OCI-LY7 (cell line): Measurements from ENCODE around the gene PSMG3. TPM values are rescaled to one million over a fixed set of nuclear protein-coding genes. Genes with fewer than 3 reads are reported as not detected.

Experiments used
- BruUV-seq: library from RNA; stranded (reverse); fragments of 400-500 nt; replicated peaks from 2 replicates; lab custom pipeline; 2021; lab: Mats Ljungman, UMichigan
- CTCF ChIA-PET: fragments of 300-600 bp; sonication (Branson Sonifier 250); formaldehyde crosslinking; loops from one replicate; lab custom pipeline; 2022; ENCODE audit warnings: antibody characterized with exemption; ENCODE audit not compliant: unreplicated experiment; lab: Charles Lee
- POLR2A ChIA-PET: fragments of 300-600 bp; sonication (Branson Sonifier 250); formaldehyde crosslinking; loops from one replicate; lab custom pipeline; 2022; ENCODE audit warnings: antibody characterized with exemption; lab: Charles Lee
- DNase-seq: peaks from one replicate; pipeline ENCODE4 v3.0.0-alpha.2; 2015; ENCODE audit warnings: low spot score
- H2AFZ ChIP-seq: fragments of 200-600 bp; sonication (generic), shearing (Covaris generic); 2 replicates; pipeline ENCODE4 v1.6.1; 2014; ENCODE audit warnings: mild to moderate bottlenecking, antibody characterized with exemption, low read length, moderate library complexity
- H3K27ac ChIP-seq: fragments of 200-600 bp; sonication (generic); 2 replicates; pipeline ENCODE4 v1.5.1; 2014; ENCODE audit warnings: mixed run types, low read depth, mild to moderate bottlenecking, moderate library complexity, low read length, inconsistent platforms; ENCODE audit not compliant: poor library complexity, severe bottlenecking
- H3K36me3 ChIP-seq: fragments of 200-600 bp; sonication (generic); 2 replicates; pipeline ENCODE4 v1.6.1; 2014; ENCODE audit warnings: mild to moderate bottlenecking, antibody characterized with exemption, low read length, moderate library complexity, mixed read lengths; ENCODE audit not compliant: insufficient read depth
- H3K4me1 ChIP-seq: fragments of 200-600 bp; sonication (generic); 2 replicates; pipeline ENCODE4 v1.5.1; 2014; ENCODE audit warnings: mild to moderate bottlenecking, low read length; ENCODE audit not compliant: insufficient read depth, poor library complexity, severe bottlenecking
- H3K4me2 ChIP-seq: fragments of 200-600 bp; sonication (generic); 2 replicates; pipeline ENCODE4 v1.6.1; 2014; ENCODE audit warnings: mild to moderate bottlenecking, low read length
- H3K4me3 ChIP-seq: fragments of 200-600 bp; sonication (generic); 2 replicates; pipeline ENCODE4 v1.5.1; 2014; ENCODE audit warnings: mild to moderate bottlenecking, low read depth, low read length; ENCODE audit not compliant: poor library complexity, severe bottlenecking
- H3K79me2 ChIP-seq: fragments of 200-600 bp; sonication (generic); 2 replicates; pipeline ENCODE4 v1.6.1; 2016; ENCODE audit warnings: low read depth, mild to moderate bottlenecking, low read length, moderate library complexity, mixed read lengths; ENCODE audit not compliant: insufficient read depth
- H3K9me2 ChIP-seq: fragments of 200-600 bp; sonication (generic); 2 replicates; pipeline ENCODE4 v1.6.1; 2016; ENCODE audit warnings: mild to moderate bottlenecking, low read length, mixed read lengths; ENCODE audit not compliant: insufficient read depth
- H3K9me3 ChIP-seq: fragments of 200-600 bp; sonication (generic); 2 replicates; pipeline ENCODE4 v1.6.1; 2014; ENCODE audit warnings: mild to moderate bottlenecking, mixed run types, low read length, mixed read lengths
- H4K20me1 ChIP-seq: fragments of 200-600 bp; sonication (generic); 2 replicates; pipeline ENCODE4 v1.6.1; 2014; ENCODE audit warnings: mild to moderate bottlenecking, antibody characterized with exemption, low read length, moderate library complexity, mixed read lengths; ENCODE audit not compliant: insufficient read depth
- EZH2phosphoT487 ChIP-seq: fragments of 200-600 bp; sonication (generic); IDR thresholded peaks from 2 replicates; pipeline ENCODE4 v1.6.1; 2018; ENCODE audit warnings: low read depth, borderline replicate concordance, mild to moderate bottlenecking, mixed run types, antibody characterized with exemption, low read length, moderate library complexity, mixed read lengths
- intact Hi-C: fragments of 100-400 bp; cut with micrococcal nuclease; formaldehyde crosslinking; loops from one replicate; pipeline ENCODE4 v1.10.0; 2022; ENCODE audit not compliant: unreplicated experiment
- total RNA-seq, 2 experiments: library from RNA; depleted of rRNA in 1 of 2; stranded (reverse); fragments of >200 nt in 1 of 2; shearing (Covaris generic) in 1 of 2; gene quantifications; 2 replicates each; pipeline ENCODE4 v1.2.3, GENCODE V29; 2014 to 2022
- TF ChIP-seq, protein P1 (sequence below): fragments of 200-600 bp; sonication (generic); conservative IDR thresholded peaks from 2 replicates; pipeline ENCODE4 v1.5.1; 2014; ENCODE audit warnings: mild to moderate bottlenecking, antibody characterized with exemption, low read length, moderate library complexity, mixed read lengths

Gene PSMG3
- total RNA-seq, 2 experiments from 2014 or later = 63.7 to 129 TPM

- DNase-seq = no peak
- no peak overlapping the region for H3K4me2 ChIP-seq
- no peaks in the 10 kb centered on the region for H3K79me2 ChIP-seq
- H3K36me3 ChIP-seq = no peaks in the 10 kb centered on the region
- no peaks in the 10 kb centered on the region for H4K20me1 ChIP-seq
- ChIA-PET CTCF (no interaction called here), POLR2A (no interaction called here)
- no peak overlapping the region for H3K27ac ChIP-seq
- TF ChIP-seq, protein P1, sequence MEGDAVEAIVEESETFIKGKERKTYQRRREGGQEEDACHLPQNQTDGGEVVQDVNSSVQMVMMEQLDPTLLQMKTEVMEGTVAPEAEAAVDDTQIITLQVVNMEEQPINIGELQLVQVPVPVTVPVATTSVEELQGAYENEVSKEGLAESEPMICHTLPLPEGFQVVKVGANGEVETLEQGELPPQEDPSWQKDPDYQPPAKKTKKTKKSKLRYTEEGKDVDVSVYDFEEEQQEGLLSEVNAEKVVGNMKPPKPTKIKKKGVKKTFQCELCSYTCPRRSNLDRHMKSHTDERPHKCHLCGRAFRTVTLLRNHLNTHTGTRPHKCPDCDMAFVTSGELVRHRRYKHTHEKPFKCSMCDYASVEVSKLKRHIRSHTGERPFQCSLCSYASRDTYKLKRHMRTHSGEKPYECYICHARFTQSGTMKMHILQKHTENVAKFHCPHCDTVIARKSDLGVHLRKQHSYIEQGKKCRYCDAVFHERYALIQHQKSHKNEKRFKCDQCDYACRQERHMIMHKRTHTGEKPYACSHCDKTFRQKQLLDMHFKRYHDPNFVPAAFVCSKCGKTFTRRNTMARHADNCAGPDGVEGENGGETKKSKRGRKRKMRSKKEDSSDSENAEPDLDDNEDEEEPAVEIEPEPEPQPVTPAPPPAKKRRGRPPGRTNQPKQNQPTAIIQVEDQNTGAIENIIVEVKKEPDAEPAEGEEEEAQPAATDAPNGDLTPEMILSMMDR = no peak
- TF ChIP-seq EZH2phosphoT487 = no peak
- H3K4me1 ChIP-seq = no peaks in the 10 kb centered on the region
- no peak overlapping the region for H3K4me3 ChIP-seq
- H2AFZ ChIP-seq = no peak overlapping the region
- intact Hi-C loops = no loop called here
- no TSS peak for BruUV-seq
- no peaks in the 10 kb centered on the region for H3K9me2 ChIP-seq
- H3K9me3 ChIP-seq = no peaks in the 10 kb centered on the region
Observed at GRCh38 chr7:1608318-1608717, 38.5 kb upstream of the PSMG3 start.

DNA sequence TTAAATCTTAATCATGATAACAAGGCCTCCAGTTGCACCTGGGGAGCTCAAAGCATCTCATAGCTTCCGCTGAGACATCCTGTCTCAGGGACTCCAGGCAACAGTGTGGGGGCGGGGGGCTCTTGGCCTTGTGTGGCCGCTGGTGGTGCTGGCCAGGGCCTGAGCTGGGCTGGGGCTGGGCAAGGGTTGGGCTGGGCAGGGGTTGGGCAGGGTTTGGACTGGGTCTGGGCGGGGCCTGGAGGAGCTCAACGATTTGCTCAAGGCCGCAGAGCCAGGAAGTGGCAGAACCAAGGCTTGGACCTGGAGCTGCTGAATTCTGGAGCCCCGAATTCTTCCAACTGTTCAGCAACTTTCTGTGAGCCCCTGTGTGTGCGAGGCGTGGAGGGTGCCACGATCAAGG is 37.9 kb upstream of the PSMG3 start:
- ChIA-PET POLR2A (no interaction called here), CTCF (no interaction called here)
- no peaks in the 10 kb centered on the region for H3K4me1 ChIP-seq
- no peak overlapping the region for H3K4me3 ChIP-seq
- no peaks in the 10 kb centered on the region for H3K36me3 ChIP-seq
- no peak for TF ChIP-seq EZH2phosphoT487
- TF ChIP-seq, protein P1 = no peak
- no peaks in the 10 kb centered on the region for H3K79me2 ChIP-seq
- intact Hi-C loops = no loop called here
- H3K4me2 ChIP-seq = no peak overlapping the region
- H3K27ac ChIP-seq = no peak overlapping the region
- H3K9me2 ChIP-seq = no peaks in the 10 kb centered on the region
- no peaks in the 10 kb centered on the region for H4K20me1 ChIP-seq
- no TSS peak for BruUV-seq
- H2AFZ ChIP-seq = no peak overlapping the region
- no peak for DNase-seq
- H3K9me3 ChIP-seq = no peaks in the 10 kb centered on the region

DNA sequence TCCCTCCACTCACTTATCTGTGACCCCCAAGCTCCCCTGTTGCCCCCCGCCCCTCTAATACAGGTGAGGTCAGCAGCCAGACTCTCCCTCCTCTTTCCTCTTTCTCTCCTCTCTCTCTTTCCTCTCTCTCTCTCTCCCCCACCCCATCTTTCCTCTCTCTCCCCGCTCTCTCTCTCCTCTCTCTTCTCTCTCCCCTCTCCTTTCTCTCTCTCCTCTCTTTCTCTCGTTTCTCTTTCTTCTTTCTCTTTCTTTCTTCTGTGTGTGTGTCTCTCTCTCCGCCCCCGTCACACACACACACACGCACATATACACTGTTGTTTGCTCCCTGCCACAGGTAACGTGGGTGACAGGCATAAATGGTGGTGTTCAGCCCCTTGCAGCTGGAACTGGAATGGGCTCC is 37.2 kb upstream of the PSMG3 start:
- Histone ChIP-seq H3K79me2 (no peaks in the 10 kb centered on the region), H3K4me3 (no peak overlapping the region), H3K36me3 (no peaks in the 10 kb centered on the region), H3K27ac (no peak overlapping the region), H3K9me3 (no peaks in the 10 kb centered on the region), H3K4me2 (no peak overlapping the region), H3K9me2 (no peaks in the 10 kb centered on the region), H4K20me1 (no peaks in the 10 kb centered on the region), H2AFZ (no peak overlapping the region), H3K4me1 (no peaks in the 10 kb centered on the region)
- intact Hi-C loops = no loop called here
- POLR2A ChIA-PET = no interaction called here
- BruUV-seq = no TSS peak
- CTCF ChIA-PET = interaction anchor here (0.6 kb wide), 1 partner anchor 17 kb away, joined by 3 read pairs; no protein-coding TSS in a partner anchor
- TF ChIP-seq EZH2phosphoT487 = no peak
- TF ChIP-seq, protein P1 = no peak
- DNase-seq = no peak
